Measurements from ENCODE around the gene PHC2. TPM values are rescaled to one million over a fixed set of nuclear protein-coding genes. Genes with fewer than 3 reads are reported as not detected.

Gene PHC2
- total and polyA plus RNA-seq, 9 of the 15 experiments (the other 6 are each of a cell fraction or from before 2014, with no cell fraction given) = 3.1 to 67.6 (median 34.6) TPM

DNA sequence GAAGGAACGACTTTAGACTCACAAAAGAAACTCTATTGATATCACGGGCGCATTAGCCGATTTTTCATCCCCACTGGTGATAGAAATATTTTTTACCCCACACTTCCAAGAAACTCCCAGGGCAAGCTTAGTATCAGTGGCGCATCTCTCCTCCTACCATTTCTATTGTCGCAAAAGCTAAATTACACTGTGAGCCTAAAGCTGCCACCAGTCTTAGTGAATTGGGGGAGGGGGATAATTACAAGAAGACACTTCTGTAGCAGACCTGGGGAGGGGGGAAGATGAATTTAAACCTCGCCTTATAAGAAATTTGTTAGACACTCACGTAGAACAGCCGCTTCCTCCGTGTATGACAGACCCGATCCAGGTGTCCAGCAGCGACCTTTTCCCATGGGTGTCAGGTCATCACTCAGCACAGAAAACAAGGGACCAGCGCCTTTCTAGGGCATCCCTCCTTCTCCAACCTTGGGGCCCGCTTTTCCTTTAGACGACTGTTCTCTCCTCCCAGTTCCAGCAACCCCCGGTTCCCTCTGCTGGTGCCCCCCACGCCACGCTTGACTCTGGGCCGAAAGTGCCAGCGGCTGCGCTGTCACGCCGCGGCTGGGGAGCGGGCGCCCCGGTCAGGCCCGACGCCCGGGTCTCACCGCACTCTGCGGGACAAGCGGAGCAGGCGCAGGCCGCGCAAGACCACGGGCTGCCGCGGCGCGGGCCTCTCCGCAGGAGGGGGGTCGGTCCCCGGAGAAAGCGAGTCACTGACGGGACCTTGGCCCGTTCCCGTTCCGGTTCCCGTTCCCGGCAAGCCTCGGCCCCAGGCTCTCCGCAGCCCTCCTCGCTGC is 821 bp downstream of the PHC2 start (continued):
- TF ChIP-seq KDM4B (IDR thresholded peaks at IDR 0.05; ENCODE audit: borderline replicate concordance in 2 of 2, low read depth in 1 of 2) (no peak), RAD21 (CRISPR knock-in tag; conservative IDR thresholded peaks at IDR 0.05 in 1 of 2, IDR thresholded peaks at IDR 0.05 in 1 of 2) (0 out of 4 replicates have a peak, but pooled peaks of 1 of the 2 experiments have one; percentile 4), ZNF57 (CRISPR knock-in tag; IDR thresholded peaks at IDR 0.05) (no peak), HNRNPLL (IDR thresholded peaks at IDR 0.05; ENCODE audit: low read depth, low read length, poor library complexity, severe bottlenecking) (peak; percentile 98), HDAC8 (tag; IDR thresholded peaks at IDR 0.05) (no peak), ADNP (tag; IDR thresholded peaks at IDR 0.05) (no peak), ZNF140 (CRISPR knock-in tag; IDR thresholded peaks at IDR 0.05) (no peak), RBFOX2 (IDR thresholded peaks at IDR 0.05; ENCODE audit: low read depth, low read length) (no peak), HMG20B (CRISPR knock-in tag; IDR thresholded peaks at IDR 0.05) (no peak), SREBF2 (CRISPR knock-in tag; IDR thresholded peaks at IDR 0.05) (no peak), NFATC3 (IDR thresholded peaks at IDR 0.05) (no peak), YBX1 (IDR thresholded peaks at IDR 0.05) (no peak)
- TF ChIP-seq, protein P1, sequence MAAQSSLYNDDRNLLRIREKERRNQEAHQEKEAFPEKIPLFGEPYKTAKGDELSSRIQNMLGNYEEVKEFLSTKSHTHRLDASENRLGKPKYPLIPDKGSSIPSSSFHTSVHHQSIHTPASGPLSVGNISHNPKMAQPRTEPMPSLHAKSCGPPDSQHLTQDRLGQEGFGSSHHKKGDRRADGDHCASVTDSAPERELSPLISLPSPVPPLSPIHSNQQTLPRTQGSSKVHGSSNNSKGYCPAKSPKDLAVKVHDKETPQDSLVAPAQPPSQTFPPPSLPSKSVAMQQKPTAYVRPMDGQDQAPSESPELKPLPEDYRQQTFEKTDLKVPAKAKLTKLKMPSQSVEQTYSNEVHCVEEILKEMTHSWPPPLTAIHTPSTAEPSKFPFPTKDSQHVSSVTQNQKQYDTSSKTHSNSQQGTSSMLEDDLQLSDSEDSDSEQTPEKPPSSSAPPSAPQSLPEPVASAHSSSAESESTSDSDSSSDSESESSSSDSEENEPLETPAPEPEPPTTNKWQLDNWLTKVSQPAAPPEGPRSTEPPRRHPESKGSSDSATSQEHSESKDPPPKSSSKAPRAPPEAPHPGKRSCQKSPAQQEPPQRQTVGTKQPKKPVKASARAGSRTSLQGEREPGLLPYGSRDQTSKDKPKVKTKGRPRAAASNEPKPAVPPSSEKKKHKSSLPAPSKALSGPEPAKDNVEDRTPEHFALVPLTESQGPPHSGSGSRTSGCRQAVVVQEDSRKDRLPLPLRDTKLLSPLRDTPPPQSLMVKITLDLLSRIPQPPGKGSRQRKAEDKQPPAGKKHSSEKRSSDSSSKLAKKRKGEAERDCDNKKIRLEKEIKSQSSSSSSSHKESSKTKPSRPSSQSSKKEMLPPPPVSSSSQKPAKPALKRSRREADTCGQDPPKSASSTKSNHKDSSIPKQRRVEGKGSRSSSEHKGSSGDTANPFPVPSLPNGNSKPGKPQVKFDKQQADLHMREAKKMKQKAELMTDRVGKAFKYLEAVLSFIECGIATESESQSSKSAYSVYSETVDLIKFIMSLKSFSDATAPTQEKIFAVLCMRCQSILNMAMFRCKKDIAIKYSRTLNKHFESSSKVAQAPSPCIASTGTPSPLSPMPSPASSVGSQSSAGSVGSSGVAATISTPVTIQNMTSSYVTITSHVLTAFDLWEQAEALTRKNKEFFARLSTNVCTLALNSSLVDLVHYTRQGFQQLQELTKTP (IDR thresholded peaks at IDR 0.05; ENCODE audit: low read depth in 1 of 2, partially characterized antibody in 2 of 2) = no peak

Data from K562 (cell line).